ENCODE results near the gene CDHR3. TPM values are rescaled to one million over a fixed set of nuclear protein-coding genes. Genes with fewer than 3 reads are reported as not detected.

Gene CDHR3
- total and polyA plus RNA-seq, 9 of the 15 experiments (the other 6 are each of a cell fraction or from before 2014, with no cell fraction given): 0.03 to 0.66 (median 0.24) TPM; not detected in 1

DNA sequence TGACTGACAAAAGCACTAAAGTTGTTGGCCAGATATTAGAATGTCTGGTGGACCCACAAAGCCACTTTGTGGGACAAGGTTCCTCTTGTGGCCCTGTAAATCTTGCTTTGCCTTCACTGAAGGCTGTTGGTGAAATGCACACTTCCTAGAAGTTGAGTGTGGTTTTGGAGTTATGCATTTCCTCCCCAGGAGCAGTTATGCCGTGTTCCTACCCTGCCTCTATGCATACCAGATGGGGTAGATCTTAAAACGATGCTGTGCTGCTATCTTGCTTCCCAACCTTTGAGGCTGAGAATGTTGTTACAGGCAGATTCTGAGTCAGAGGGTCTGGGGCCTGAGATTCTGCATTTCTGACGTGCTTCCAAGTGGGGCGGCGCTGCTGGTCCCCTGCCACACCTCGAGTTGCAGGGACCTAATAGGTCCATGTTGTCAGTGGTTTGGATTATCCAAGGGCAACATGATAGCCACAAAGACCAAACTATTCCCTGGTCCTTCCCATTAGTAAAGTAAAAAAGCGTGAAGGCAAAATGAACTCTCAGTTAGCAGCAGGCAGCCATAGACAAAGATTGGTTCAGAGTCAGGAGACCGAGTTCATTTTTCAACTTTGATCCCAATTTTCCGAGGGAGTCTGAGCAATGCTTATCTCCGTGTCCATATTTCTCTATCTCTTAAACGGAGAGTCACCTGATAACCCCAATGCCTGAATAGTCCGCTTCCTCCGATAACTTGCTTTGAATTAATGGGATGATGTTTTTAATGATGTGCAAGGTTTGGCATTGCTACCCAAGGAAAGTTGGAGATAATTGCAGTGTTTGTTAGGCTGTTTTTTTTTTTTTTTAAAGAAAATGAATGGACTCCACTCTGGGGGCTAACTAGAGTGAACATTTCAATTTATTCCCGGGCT, 55.8 kb downstream of the CDHR3 start (continued):
- TF ChIP-seq, protein P1, sequence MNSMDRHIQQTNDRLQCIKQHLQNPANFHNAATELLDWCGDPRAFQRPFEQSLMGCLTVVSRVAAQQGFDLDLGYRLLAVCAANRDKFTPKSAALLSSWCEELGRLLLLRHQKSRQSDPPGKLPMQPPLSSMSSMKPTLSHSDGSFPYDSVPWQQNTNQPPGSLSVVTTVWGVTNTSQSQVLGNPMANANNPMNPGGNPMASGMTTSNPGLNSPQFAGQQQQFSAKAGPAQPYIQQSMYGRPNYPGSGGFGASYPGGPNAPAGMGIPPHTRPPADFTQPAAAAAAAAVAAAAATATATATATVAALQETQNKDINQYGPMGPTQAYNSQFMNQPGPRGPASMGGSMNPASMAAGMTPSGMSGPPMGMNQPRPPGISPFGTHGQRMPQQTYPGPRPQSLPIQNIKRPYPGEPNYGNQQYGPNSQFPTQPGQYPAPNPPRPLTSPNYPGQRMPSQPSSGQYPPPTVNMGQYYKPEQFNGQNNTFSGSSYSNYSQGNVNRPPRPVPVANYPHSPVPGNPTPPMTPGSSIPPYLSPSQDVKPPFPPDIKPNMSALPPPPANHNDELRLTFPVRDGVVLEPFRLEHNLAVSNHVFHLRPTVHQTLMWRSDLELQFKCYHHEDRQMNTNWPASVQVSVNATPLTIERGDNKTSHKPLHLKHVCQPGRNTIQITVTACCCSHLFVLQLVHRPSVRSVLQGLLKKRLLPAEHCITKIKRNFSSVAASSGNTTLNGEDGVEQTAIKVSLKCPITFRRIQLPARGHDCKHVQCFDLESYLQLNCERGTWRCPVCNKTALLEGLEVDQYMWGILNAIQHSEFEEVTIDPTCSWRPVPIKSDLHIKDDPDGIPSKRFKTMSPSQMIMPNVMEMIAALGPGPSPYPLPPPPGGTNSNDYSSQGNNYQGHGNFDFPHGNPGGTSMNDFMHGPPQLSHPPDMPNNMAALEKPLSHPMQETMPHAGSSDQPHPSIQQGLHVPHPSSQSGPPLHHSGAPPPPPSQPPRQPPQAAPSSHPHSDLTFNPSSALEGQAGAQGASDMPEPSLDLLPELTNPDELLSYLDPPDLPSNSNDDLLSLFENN (IDR thresholded peaks at IDR 0.05; ENCODE audit: low read depth in 2 of 2, low read length in 2 of 2): peak in 1 of 2 experiments; percentile 89; a peak in 2 of 4 replicates
- no peak for TF ChIP-seq ZNF12 (CRISPR knock-in tag; IDR thresholded peaks at IDR 0.05)
- TF ChIP-seq IFI16 (CRISPR knock-in tag; IDR thresholded peaks at IDR 0.05): no peak
- TF ChIP-seq, protein P2, sequence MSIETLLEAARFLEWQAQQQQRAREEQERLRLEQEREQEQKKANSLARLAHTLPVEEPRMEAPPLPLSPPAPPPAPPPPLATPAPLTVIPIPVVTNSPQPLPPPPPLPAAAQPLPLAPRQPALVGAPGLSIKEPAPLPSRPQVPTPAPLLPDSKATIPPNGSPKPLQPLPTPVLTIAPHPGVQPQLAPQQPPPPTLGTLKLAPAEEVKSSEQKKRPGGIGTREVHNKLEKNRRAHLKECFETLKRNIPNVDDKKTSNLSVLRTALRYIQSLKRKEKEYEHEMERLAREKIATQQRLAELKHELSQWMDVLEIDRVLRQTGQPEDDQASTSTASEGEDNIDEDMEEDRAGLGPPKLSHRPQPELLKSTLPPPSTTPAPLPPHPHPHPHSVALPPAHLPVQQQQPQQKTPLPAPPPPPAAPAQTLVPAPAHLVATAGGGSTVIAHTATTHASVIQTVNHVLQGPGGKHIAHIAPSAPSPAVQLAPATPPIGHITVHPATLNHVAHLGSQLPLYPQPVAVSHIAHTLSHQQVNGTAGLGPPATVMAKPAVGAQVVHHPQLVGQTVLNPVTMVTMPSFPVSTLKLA (conservative IDR thresholded peaks at IDR 0.05): peak; percentile 24 to 42; a peak in 1 of 4 replicates
- no peak for TF ChIP-seq KDM2B (CRISPR knock-in tag; IDR thresholded peaks at IDR 0.05)
- no peak for TF ChIP-seq TSC22D4 (tag; IDR thresholded peaks at IDR 0.05)
- peak; percentile 40 for TF ChIP-seq HDAC3 (IDR thresholded peaks at IDR 0.05; ENCODE audit: borderline replicate concordance, partially characterized antibody)
- peak; percentile 70; the same call in 1 of the 2 replicates for TF ChIP-seq ZBTB17 (CRISPR knock-in tag; IDR thresholded peaks at IDR 0.05)
- TF ChIP-seq, protein P3, sequence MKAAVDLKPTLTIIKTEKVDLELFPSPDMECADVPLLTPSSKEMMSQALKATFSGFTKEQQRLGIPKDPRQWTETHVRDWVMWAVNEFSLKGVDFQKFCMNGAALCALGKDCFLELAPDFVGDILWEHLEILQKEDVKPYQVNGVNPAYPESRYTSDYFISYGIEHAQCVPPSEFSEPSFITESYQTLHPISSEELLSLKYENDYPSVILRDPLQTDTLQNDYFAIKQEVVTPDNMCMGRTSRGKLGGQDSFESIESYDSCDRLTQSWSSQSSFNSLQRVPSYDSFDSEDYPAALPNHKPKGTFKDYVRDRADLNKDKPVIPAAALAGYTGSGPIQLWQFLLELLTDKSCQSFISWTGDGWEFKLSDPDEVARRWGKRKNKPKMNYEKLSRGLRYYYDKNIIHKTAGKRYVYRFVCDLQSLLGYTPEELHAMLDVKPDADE (conservative IDR thresholded peaks at IDR 0.05; ENCODE audit: control insufficient read depth, low read depth, low read length): peak; percentile 70; the same call in 1 of the 2 replicates
- TF ChIP-seq, protein P4, sequence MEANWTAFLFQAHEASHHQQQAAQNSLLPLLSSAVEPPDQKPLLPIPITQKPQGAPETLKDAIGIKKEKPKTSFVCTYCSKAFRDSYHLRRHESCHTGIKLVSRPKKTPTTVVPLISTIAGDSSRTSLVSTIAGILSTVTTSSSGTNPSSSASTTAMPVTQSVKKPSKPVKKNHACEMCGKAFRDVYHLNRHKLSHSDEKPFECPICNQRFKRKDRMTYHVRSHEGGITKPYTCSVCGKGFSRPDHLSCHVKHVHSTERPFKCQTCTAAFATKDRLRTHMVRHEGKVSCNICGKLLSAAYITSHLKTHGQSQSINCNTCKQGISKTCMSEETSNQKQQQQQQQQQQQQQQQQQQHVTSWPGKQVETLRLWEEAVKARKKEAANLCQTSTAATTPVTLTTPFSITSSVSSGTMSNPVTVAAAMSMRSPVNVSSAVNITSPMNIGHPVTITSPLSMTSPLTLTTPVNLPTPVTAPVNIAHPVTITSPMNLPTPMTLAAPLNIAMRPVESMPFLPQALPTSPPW (CRISPR knock-in tag; IDR thresholded peaks at IDR 0.05): peak; percentile 51
- TF ChIP-seq MBD2 (IDR thresholded peaks at IDR 0.05; ENCODE audit: borderline replicate concordance, low read depth): peak; percentile 75
- TF ChIP-seq, protein P5, sequence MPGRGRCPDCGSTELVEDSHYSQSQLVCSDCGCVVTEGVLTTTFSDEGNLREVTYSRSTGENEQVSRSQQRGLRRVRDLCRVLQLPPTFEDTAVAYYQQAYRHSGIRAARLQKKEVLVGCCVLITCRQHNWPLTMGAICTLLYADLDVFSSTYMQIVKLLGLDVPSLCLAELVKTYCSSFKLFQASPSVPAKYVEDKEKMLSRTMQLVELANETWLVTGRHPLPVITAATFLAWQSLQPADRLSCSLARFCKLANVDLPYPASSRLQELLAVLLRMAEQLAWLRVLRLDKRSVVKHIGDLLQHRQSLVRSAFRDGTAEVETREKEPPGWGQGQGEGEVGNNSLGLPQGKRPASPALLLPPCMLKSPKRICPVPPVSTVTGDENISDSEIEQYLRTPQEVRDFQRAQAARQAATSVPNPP (IDR thresholded peaks at IDR 0.05; ENCODE audit: borderline replicate concordance, insufficient read depth, insufficient read length): no peak
- TF ChIP-seq, protein P6, sequence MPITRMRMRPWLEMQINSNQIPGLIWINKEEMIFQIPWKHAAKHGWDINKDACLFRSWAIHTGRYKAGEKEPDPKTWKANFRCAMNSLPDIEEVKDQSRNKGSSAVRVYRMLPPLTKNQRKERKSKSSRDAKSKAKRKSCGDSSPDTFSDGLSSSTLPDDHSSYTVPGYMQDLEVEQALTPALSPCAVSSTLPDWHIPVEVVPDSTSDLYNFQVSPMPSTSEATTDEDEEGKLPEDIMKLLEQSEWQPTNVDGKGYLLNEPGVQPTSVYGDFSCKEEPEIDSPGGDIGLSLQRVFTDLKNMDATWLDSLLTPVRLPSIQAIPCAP (CRISPR knock-in tag; IDR thresholded peaks at IDR 0.05; ENCODE audit: borderline replicate concordance): no peak
- TF ChIP-seq FOSL1 (tag; conservative IDR thresholded peaks at IDR 0.05): peak; percentile 99
- TF ChIP-seq ZNF431 (CRISPR knock-in tag; IDR thresholded peaks at IDR 0.05): peak; percentile 92

Measured in K562 (cell line).